ENCODE results near the gene ZNF3.

DNA sequence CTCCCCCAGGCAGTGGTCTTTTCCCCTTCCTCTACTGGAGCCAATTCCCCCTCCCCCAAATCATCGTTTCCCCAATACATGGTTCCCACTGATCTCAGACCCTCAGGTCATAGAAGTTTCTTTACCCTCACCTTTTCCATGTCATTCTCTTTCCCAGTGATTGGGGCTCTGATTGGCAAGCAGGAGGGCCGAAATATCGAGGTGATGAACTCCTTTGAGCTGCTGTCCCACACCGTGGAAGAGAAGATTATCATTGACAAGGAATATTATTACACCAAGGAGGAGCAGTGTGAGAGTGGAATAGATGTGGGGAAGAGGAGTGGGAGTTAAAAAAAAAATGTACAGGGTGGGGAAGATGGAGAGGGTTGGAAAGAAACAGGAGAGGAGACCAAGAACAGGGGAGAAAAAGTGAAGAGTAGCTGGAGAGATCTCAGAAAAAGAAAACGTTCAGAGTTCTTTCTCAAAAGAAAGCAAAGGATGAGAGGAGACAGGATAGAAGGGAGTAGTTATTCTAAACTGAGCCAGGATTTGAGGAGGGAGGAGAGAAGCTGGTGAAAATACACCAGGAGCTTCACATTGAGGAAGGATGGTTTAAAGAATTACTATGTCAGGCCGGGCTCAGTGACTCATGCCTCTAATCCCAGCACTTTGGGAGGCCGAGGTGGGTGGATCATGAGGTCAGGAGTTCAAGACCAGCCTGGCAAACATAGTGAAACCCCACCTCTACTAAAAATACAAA, 8.1 kb upstream of the ZNF3 start:
- TF ChIP-seq TARDBP (IDR thresholded peaks at IDR 0.05) (no peak), POLR2H (tag; IDR thresholded peaks at IDR 0.05; ENCODE audit: low read depth) (no peak), E4F1 (CRISPR knock-in tag; IDR thresholded peaks at IDR 0.05; ENCODE audit: borderline replicate concordance) (no peak), POLR2A (conservative IDR thresholded peaks at IDR 0.05) (no peak)
- TF ChIP-seq, protein P1, sequence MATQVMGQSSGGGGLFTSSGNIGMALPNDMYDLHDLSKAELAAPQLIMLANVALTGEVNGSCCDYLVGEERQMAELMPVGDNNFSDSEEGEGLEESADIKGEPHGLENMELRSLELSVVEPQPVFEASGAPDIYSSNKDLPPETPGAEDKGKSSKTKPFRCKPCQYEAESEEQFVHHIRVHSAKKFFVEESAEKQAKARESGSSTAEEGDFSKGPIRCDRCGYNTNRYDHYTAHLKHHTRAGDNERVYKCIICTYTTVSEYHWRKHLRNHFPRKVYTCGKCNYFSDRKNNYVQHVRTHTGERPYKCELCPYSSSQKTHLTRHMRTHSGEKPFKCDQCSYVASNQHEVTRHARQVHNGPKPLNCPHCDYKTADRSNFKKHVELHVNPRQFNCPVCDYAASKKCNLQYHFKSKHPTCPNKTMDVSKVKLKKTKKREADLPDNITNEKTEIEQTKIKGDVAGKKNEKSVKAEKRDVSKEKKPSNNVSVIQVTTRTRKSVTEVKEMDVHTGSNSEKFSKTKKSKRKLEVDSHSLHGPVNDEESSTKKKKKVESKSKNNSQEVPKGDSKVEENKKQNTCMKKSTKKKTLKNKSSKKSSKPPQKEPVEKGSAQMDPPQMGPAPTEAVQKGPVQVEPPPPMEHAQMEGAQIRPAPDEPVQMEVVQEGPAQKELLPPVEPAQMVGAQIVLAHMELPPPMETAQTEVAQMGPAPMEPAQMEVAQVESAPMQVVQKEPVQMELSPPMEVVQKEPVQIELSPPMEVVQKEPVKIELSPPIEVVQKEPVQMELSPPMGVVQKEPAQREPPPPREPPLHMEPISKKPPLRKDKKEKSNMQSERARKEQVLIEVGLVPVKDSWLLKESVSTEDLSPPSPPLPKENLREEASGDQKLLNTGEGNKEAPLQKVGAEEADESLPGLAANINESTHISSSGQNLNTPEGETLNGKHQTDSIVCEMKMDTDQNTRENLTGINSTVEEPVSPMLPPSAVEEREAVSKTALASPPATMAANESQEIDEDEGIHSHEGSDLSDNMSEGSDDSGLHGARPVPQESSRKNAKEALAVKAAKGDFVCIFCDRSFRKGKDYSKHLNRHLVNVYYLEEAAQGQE (IDR thresholded peaks at IDR 0.05; ENCODE audit: borderline replicate concordance), result no peak
- TF ChIP-seq, protein P1 (CRISPR knock-in tag; IDR thresholded peaks at IDR 0.05; ENCODE audit: low read depth), result no peak
- TF ChIP-seq, protein P2, sequence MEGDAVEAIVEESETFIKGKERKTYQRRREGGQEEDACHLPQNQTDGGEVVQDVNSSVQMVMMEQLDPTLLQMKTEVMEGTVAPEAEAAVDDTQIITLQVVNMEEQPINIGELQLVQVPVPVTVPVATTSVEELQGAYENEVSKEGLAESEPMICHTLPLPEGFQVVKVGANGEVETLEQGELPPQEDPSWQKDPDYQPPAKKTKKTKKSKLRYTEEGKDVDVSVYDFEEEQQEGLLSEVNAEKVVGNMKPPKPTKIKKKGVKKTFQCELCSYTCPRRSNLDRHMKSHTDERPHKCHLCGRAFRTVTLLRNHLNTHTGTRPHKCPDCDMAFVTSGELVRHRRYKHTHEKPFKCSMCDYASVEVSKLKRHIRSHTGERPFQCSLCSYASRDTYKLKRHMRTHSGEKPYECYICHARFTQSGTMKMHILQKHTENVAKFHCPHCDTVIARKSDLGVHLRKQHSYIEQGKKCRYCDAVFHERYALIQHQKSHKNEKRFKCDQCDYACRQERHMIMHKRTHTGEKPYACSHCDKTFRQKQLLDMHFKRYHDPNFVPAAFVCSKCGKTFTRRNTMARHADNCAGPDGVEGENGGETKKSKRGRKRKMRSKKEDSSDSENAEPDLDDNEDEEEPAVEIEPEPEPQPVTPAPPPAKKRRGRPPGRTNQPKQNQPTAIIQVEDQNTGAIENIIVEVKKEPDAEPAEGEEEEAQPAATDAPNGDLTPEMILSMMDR (IDR thresholded peaks at IDR 0.05 in 2 of 3, conservative IDR thresholded peaks at IDR 0.05 in 1 of 3; ENCODE audit: insufficient read depth in 2 of 3, low read depth in 1 of 3, low read length in 3 of 3), result no peak
